Measurements from ENCODE around the gene ERGIC3.
"Not testable (repeated sequence)": the region's sequence is repeated elsewhere in the genome, so short reads cannot be mapped to it uniquely, and the experiment has no call there.

Gene ERGIC3

DNA sequence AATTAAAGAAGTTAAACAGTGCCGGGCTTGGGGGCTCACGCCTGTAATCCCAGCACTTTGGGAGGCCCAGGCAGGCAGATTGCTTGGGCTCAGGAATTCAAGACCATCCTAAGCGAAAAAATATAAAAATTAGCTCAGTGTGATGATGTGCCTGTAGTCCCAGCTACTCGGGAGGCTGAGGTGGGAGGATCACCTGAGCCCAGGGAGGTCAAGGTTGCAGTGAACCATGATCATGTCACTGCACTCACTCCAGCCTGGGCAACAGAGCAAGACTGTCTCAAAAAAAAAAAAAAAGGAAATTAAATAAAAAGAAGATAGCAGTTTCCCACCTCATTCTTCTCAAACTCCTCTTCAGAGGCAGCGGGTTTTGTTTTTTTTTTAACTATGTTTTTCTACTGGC lies 24.1 kb upstream of the ERGIC3 start:
- H3K4me3 ChIP-seq (ENCODE audit: low read length); H3K9me3 ChIP-seq (ENCODE audit: control insufficient read depth, insufficient read depth, low read length); H3K27ac ChIP-seq (ENCODE audit: low read length); DNase-seq (ENCODE audit: low read depth, low spot score); H3K4me1 ChIP-seq (ENCODE audit: control insufficient read depth, insufficient read depth, low read length); H3K36me3 ChIP-seq (ENCODE audit: control insufficient read depth, insufficient read depth, low read length); H3K27me3 ChIP-seq (ENCODE audit: control insufficient read depth, insufficient read depth, low read length): not testable (repeated sequence)
- no CpG with 5 or more reads among the region's 5 CpGs for WGBS (ENCODE audit: insufficient coverage, insufficient read length)

DNA sequence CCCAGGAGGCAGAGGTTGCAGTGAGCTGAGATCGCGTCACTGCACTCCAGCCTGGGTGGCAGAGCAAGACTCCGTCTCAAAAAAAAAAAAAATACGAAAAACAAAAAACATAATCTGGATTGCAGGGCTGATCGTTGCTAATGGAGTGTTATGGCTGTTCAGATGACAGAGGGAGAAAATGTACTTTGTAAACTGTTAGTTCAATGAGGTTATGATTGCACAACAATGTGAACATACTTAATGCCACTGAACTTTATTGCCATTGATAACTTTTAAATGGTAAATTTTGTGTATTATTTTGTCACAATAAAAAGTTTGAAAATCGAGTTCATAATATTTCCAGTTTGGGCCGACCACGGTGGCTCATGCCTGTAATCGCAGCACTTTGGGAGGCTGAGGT lies 22.9 kb upstream of the ERGIC3 start:
- WGBS (ENCODE audit: insufficient coverage, insufficient read length) = no CpG with 5 or more reads among the region's 9 CpGs
- peaks cover 4% of the 10 kb centered on the region; the same call in 1 of the 2 replicates for H3K36me3 ChIP-seq (ENCODE audit: control insufficient read depth, insufficient read depth, low read length)
- H3K4me3 ChIP-seq (ENCODE audit: low read length) = no peak overlapping the region
- no peak overlapping the region for H3K27ac ChIP-seq (ENCODE audit: low read length)
- no peaks in the 10 kb centered on the region for H3K4me1 ChIP-seq (ENCODE audit: control insufficient read depth, insufficient read depth, low read length)
- DNase-seq (ENCODE audit: low read depth, low spot score) = no peak
- H3K9me3 ChIP-seq (ENCODE audit: control insufficient read depth, insufficient read depth, low read length) = no peaks in the 10 kb centered on the region
- no peaks in the 10 kb centered on the region for H3K27me3 ChIP-seq (ENCODE audit: control insufficient read depth, insufficient read depth, low read length)

DNA sequence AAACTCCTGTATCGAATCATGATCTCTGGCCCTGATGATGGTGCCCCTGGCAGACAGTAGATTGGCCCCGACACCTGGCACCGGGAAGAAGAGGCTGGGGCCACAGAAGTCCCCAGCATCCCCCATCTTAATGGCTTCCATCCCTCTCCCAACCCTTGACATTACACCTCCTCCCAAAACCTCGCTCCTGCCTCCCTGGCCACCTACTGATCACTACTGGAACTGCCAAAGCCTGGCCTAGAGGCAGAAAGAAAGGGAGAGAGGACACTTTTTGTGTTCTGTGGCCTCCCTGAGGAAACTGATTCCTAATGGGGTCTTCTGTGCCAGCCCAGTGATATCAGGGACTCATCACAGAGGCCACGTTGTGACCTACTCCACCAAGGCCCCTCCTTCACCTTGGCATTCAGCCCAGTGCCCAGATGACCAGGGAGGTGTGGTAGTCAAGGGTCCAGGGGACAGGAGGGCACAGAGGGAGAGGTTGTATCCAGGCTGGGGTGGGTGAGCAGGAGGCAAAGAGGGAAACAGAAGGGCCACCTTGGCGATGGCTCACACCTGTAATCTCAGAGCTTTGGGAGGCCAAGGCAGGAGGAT lies 18.5 kb upstream of the ERGIC3 start:
- no CpG with 5 or more reads among the region's 6 CpGs for WGBS (ENCODE audit: insufficient coverage, insufficient read length)
- no peaks in the 10 kb centered on the region; the same call in 1 of the 2 replicates for H3K9me3 ChIP-seq (ENCODE audit: control insufficient read depth, insufficient read depth, low read length)
- no peak overlapping the region for H3K27ac ChIP-seq (ENCODE audit: low read length)
- H3K36me3 ChIP-seq (ENCODE audit: control insufficient read depth, insufficient read depth, low read length) = no peaks in the 10 kb centered on the region
- H3K27me3 ChIP-seq (ENCODE audit: control insufficient read depth, insufficient read depth, low read length) = no peaks in the 10 kb centered on the region
- no peak for DNase-seq (ENCODE audit: low read depth, low spot score)
- no peaks in the 10 kb centered on the region for H3K4me1 ChIP-seq (ENCODE audit: control insufficient read depth, insufficient read depth, low read length)
- no peak overlapping the region for H3K4me3 ChIP-seq (ENCODE audit: low read length)

GRCh38 chr20:35525639-35526038 lies 16.2 kb upstream of the ERGIC3 start:
- no peaks in the 10 kb centered on the region for H3K4me1 ChIP-seq (ENCODE audit: control insufficient read depth, insufficient read depth, low read length)
- no peak for DNase-seq (ENCODE audit: low read depth, low spot score)
- H3K9me3 ChIP-seq (ENCODE audit: control insufficient read depth, insufficient read depth, low read length) = no peaks in the 10 kb centered on the region; the same call in 1 of the 2 replicates
- no CpG with 5 or more reads among the region's 1 CpG for WGBS (ENCODE audit: insufficient coverage, insufficient read length)
- no peak overlapping the region for H3K4me3 ChIP-seq (ENCODE audit: low read length)
- no peaks in the 10 kb centered on the region for H3K27me3 ChIP-seq (ENCODE audit: control insufficient read depth, insufficient read depth, low read length)
- H3K27ac ChIP-seq (ENCODE audit: low read length) = no peak overlapping the region
- no peaks in the 10 kb centered on the region for H3K36me3 ChIP-seq (ENCODE audit: control insufficient read depth, insufficient read depth, low read length)

GRCh38 chr20:35527122-35527769 lies 14.6 kb upstream of the ERGIC3 start:
- no peak overlapping the region for H3K4me3 ChIP-seq (ENCODE audit: low read length)
- H3K4me1 ChIP-seq (ENCODE audit: control insufficient read depth, insufficient read depth, low read length) = no peaks in the 10 kb centered on the region
- no peaks in the 10 kb centered on the region for H3K36me3 ChIP-seq (ENCODE audit: control insufficient read depth, insufficient read depth, low read length)
- no peak for DNase-seq (ENCODE audit: low read depth, low spot score)
- H3K27ac ChIP-seq (ENCODE audit: low read length) = no peak overlapping the region
- H3K9me3 ChIP-seq (ENCODE audit: control insufficient read depth, insufficient read depth, low read length) = no peaks in the 10 kb centered on the region; the same call in 1 of the 2 replicates
- no peaks in the 10 kb centered on the region for H3K27me3 ChIP-seq (ENCODE audit: control insufficient read depth, insufficient read depth, low read length)
- WGBS (ENCODE audit: insufficient coverage, insufficient read length) = no CpG with 5 or more reads among the region's 12 CpGs

DNA sequence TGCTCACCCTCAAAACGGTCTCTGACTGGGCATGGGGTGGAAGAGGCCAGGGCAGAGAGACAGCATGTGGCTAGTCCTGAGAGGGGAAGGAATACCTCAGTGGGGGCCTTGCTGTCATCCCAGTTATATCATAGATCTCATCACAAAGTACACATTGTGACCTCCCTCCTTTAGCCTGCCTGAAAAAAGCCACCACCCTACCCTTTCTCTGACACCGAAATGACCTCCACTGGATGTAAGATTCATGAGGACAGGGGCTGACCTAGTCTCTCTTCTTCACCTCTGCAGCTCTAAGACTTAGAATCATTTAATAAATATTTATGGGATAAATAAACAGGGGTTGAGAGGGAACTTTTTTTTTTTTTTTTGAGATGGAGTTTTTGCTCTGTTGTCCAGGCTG lies 12.3 kb upstream of the ERGIC3 start, which contains the start of gene C20orf173:
Gene C20orf173, minus strand, starts transcription at position 101 of the 400 bp plus-strand sequence. CDS start 279 bp downstream, outside the sequence.
- Histone ChIP-seq H3K4me1 (ENCODE audit: control insufficient read depth, insufficient read depth, low read length) (no peaks in the 10 kb centered on the region), H3K9me3 (ENCODE audit: control insufficient read depth, insufficient read depth, low read length) (no peaks in the 10 kb centered on the region; the same call in 1 of the 2 replicates), H3K27ac (ENCODE audit: low read length) (no peak within 1 kb of the TSS), H3K27me3 (ENCODE audit: control insufficient read depth, insufficient read depth, low read length) (no peaks in the 10 kb centered on the region), H3K4me3 (ENCODE audit: low read length) (no peak within 1 kb of the TSS), H3K36me3 (ENCODE audit: control insufficient read depth, insufficient read depth, low read length) (no peaks in the 10 kb centered on the region)
- no CpG with 5 or more reads among the region's 2 CpGs for WGBS (ENCODE audit: insufficient coverage, insufficient read length)
- DNase-seq (ENCODE audit: low read depth, low spot score) = no peak

DNA sequence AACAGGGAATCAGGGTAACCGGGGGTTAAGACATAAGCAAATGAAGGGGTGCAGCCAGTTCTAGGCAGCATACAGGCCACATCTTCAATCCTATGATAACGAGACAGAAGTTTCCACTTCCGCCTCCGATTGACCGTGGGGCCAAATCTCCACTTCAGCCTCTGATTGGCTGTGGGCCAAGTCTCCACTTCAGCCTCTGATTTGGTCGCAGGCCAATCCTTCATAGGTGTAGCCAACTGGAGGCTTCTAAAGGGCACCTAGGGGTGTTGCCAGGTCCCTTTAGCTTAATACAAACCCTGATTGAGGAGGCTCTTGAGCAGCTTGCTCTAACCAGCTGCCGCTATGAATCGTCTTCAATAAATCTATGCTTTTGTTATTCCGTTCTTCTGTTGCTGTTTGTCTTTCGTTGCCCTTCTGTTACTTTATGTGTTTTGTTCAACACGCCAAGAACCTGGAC lies 2.1 kb upstream of the ERGIC3 start:
- Histone ChIP-seq H3K4me3 (ENCODE audit: low read length) (peak overlapping the region; percentile 40; the same call in 1 of the 2 replicates), H3K36me3 (ENCODE audit: control insufficient read depth, insufficient read depth, low read length) (peaks cover 2% of the 10 kb centered on the region; the same call in 1 of the 2 replicates), H3K4me1 (ENCODE audit: control insufficient read depth, insufficient read depth, low read length) (peaks cover 4% of the 10 kb centered on the region; the same call in 1 of the 2 replicates), H3K27ac (ENCODE audit: low read length) (no peak overlapping the region), H3K27me3 (ENCODE audit: control insufficient read depth, insufficient read depth, low read length) (no peaks in the 10 kb centered on the region), H3K9me3 (ENCODE audit: control insufficient read depth, insufficient read depth, low read length) (no peaks in the 10 kb centered on the region)
- DNase-seq (ENCODE audit: low read depth, low spot score) = peak; percentile 85
- no CpG with 5 or more reads among the region's 11 CpGs for WGBS (ENCODE audit: insufficient coverage, insufficient read length)

- Histone ChIP-seq H3K27me3 (ENCODE audit: control insufficient read depth, insufficient read depth, low read length) (no peaks in the 10 kb centered on the region), H3K36me3 (ENCODE audit: control insufficient read depth, insufficient read depth, low read length) (peaks cover 2% of the 10 kb centered on the region; the same call in 1 of the 2 replicates), H3K9me3 (ENCODE audit: control insufficient read depth, insufficient read depth, low read length) (no peaks in the 10 kb centered on the region), H3K27ac (ENCODE audit: low read length) (no peak overlapping the region), H3K4me3 (ENCODE audit: low read length) (peak overlapping the region; percentile 33; the same call in 1 of the 2 replicates), H3K4me1 (ENCODE audit: control insufficient read depth, insufficient read depth, low read length) (peaks cover 4% of the 10 kb centered on the region; the same call in 1 of the 2 replicates)
- no CpG with 5 or more reads among the region's 13 CpGs for WGBS (ENCODE audit: insufficient coverage, insufficient read length)
- DNase-seq (ENCODE audit: low read depth, low spot score) = no peak
Measured at GRCh38 chr20:35541118-35541782, 628 bp upstream of the ERGIC3 start.

DNA sequence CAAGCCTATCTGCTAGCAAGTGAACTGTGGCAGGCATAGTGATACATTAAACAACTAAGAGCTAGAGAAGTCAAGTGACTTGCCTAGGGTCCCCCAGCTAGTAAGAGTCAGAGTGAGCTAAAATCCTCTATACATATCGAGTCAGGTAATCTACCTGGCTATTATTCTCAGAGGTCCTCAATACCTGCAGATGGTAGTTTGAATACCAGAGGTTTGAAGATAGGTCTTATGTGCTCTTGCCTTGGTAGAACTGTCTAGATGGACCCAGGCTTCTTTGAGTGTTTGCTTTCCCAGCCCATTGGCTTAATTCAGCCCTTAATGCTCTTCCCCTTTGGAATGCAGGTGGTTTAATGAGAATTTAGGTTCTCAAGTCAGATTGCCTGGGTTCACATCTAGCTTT lies 1.1 kb downstream of the ERGIC3 start:
- DNase-seq (ENCODE audit: low read depth, low spot score) = no peak
- Histone ChIP-seq H3K4me3 (ENCODE audit: low read length) (no peak overlapping the region; the same call in 1 of the 2 replicates), H3K27me3 (ENCODE audit: control insufficient read depth, insufficient read depth, low read length) (no peaks in the 10 kb centered on the region), H3K4me1 (ENCODE audit: control insufficient read depth, insufficient read depth, low read length) (peaks cover 4% of the 10 kb centered on the region; the same call in 1 of the 2 replicates), H3K27ac (ENCODE audit: low read length) (no peak overlapping the region), H3K9me3 (ENCODE audit: control insufficient read depth, insufficient read depth, low read length) (no peaks in the 10 kb centered on the region), H3K36me3 (ENCODE audit: control insufficient read depth, insufficient read depth, low read length) (peaks cover 9% of the 10 kb centered on the region; the same call in 1 of the 2 replicates)
- WGBS (ENCODE audit: insufficient coverage, insufficient read length) = no CpG with 5 or more reads among the region's 1 CpG

DNA sequence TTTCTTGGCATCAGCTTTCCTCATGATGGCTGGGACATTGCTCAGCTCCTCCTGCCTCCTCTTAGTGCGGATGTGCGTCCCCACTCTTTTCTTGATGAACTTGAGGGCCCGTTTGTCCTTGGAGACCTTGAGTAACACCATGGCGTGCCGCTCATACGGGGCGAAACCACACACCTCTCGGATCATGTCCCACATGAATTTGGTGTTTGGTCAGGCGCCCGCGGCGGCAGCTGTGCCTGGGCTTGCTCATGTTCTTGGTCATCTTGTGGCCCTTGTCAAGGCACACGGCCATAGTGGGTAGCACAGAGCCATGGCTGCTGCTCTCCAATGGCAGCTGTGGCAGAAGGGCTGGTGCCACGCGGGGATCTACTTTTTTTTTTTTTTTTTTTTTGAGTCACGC lies 2.6 kb downstream of the ERGIC3 start:
- no peak for DNase-seq (ENCODE audit: low read depth, low spot score)
- H3K36me3 ChIP-seq (ENCODE audit: control insufficient read depth, insufficient read depth, low read length) = peaks cover 19% of the 10 kb centered on the region
- H3K4me1 ChIP-seq (ENCODE audit: control insufficient read depth, insufficient read depth, low read length) = peaks cover 4% of the 10 kb centered on the region; the same call in 1 of the 2 replicates
- H3K4me3 ChIP-seq (ENCODE audit: low read length) = no peak overlapping the region
- no peaks in the 10 kb centered on the region for H3K27me3 ChIP-seq (ENCODE audit: control insufficient read depth, insufficient read depth, low read length)
- no peak overlapping the region for H3K27ac ChIP-seq (ENCODE audit: low read length)
- no CpG with 5 or more reads among the region's 16 CpGs for WGBS (ENCODE audit: insufficient coverage, insufficient read length)
- H3K9me3 ChIP-seq (ENCODE audit: control insufficient read depth, insufficient read depth, low read length) = no peaks in the 10 kb centered on the region
